Dendritic cell treated with granulocyte-macrophage colony-stimulating factor and Interleukin-4, amounts not matched to agents 40 ng/mL and 50 ng/mL, for 4 days (primary cell): ENCODE data around the gene CABLES1.

Experiments used
- H3K27ac Mint-ChIP-seq: one replicate; pipeline ENCODE4 v1.8.0; 2022; ENCODE audit warnings: mild to moderate bottlenecking, mixed read lengths
- H3K27me3 Mint-ChIP-seq: one replicate; pipeline ENCODE4 v1.8.0; 2022; ENCODE audit warnings: mild to moderate bottlenecking, mixed read lengths
- H3K36me3 Mint-ChIP-seq: one replicate; pipeline ENCODE4 v1.8.0; 2022; ENCODE audit warnings: low read depth, mixed read lengths
- H3K4me1 Mint-ChIP-seq: one replicate; pipeline ENCODE4 v1.8.0; 2022; ENCODE audit warnings: low read depth, mixed read lengths
- H3K4me3 Mint-ChIP-seq: one replicate; pipeline ENCODE4 v1.8.0; 2022; ENCODE audit warnings: mild to moderate bottlenecking, moderate library complexity, mixed read lengths
- H3K9me3 Mint-ChIP-seq: one replicate; pipeline ENCODE4 v1.8.0; 2022; ENCODE audit warnings: mixed read lengths
- intact Hi-C: fragments of 100-400 bp; cut with micrococcal nuclease; formaldehyde crosslinking; loops from one replicate; pipeline ENCODE4 v1.15.0; 2022

The CABLES1 gene

DNA sequence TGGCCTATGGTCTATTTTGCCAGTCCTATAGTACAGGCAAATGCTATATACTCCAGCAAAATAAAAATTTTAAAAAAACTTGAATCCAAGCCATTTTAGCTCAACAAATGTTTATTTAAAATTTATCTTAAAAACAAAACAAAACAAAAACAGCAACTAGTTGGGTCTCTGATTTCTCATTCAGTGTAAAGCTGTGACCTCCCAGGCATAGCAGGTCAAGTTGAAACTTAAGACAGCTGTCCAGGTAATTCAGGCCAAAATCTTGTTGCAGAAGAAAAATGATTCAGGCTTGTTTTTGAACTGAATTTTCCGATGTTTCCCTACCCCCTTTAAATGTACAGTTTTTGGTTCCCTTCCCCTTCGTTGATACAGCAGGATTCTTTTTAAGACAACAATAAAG lies 58.5 kb downstream of the CABLES1 start:
- no peaks in the 10 kb centered on the region for H3K27me3 Mint-ChIP-seq
- H3K4me3 Mint-ChIP-seq = no peak overlapping the region
- no peaks in the 10 kb centered on the region for H3K36me3 Mint-ChIP-seq
- no peak overlapping the region for H3K27ac Mint-ChIP-seq
- intact Hi-C loops = no loop called here
- H3K4me1 Mint-ChIP-seq = peaks cover 7% of the 10 kb centered on the region
- H3K9me3 Mint-ChIP-seq = no peaks in the 10 kb centered on the region

- intact Hi-C loops = no loop called here
- Mint-ChIP-seq H3K27me3 (no peaks in the 10 kb centered on the region), H3K4me3 (no peak overlapping the region), H3K4me1 (peaks cover 7% of the 10 kb centered on the region), H3K9me3 (no peaks in the 10 kb centered on the region), H3K27ac (no peak overlapping the region), H3K36me3 (no peaks in the 10 kb centered on the region)
Measured at GRCh38 chr18:23194155-23194996, 59.1 kb downstream of the CABLES1 start.

DNA sequence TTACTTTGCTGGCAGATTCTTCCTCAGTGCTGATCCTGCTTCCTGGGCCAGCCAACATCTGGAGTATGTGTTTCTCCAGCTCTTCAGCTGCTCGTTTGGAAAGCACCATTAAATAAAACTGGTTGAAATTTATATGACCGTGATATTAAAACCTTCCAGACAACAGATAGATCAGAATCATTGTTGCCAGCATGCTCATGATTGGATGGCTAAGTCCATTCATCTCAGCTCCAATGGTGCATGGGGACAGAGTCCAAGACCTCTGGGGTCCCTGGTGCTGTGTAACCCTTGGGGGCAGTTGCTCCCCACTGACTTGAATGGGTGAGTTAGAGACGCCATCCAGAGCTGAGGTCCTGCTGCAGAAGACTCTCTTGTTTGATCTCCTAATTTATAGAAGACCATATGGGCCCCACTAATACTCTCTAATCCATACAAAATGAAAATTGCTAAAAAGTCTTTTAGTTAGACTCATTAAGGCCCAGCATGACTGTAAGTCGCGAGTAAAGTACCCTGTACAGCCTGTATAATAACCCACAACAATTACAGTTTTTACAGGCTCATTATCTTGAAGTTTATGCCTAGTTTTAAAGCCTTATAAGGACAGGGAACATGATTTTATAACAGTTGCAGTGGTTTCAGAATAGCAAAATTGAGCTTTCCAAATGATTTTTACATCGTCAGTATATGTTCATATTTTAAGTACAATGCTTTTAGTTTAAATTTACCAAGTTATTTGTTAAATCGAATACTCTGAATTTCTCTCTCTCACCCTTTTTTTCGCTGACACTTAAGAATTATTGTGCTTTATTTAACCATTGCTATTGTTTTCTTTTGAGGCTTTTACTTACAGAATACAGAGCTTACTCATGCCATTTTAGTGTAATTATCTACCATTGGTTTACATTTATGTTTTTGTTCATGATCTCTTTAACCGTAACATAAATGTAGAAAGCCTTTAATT lies 60.0 kb downstream of the CABLES1 start:
- Mint-ChIP-seq H3K36me3 (no peaks in the 10 kb centered on the region), H3K4me3 (no peak overlapping the region), H3K27ac (no peak overlapping the region), H3K27me3 (no peaks in the 10 kb centered on the region), H3K4me1 (peaks cover 7% of the 10 kb centered on the region), H3K9me3 (no peaks in the 10 kb centered on the region)
- intact Hi-C loops = no loop called here

DNA sequence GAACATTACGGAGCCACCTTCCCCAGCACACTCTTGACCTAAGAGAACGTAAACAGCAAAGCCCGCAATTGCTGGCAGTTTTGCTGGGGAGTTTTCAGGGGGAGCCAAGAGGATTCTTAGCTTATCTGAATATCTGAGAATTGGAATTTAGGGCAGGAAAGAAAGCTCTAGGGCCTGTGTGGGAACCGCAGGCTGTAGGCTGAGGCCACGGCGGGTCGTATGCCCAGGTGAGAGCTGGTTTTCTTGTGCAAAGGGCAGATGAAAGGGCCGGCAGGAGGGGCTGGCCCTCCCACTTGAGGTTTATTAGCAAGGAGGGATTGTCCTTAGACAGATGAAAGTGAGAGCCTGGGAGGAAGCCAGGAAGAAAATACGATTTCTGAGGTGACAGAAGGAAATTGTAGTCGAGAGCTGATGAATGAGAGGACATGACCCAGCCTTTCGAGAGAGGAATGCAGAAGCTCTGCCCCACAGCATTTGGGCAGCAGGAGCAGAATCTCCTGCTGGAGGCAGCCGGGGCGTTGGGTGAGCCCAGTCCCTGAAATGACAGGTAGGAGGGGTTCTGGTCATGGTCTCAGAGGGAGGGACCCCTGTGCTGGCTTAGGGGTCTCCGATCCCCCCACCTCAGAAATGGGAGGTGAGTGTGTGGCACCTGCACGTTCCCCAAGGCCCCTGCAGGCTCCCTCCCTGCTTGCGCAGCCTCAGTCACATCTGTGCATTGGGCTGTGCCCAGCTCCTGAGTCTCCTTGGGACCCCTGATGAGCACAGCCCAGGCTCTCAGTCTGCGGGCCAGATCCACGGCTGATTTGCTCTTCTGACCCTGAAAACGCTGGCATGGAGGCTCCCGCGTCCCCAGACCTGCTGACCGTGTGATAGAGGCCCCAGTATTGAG lies 61.1 kb downstream of the CABLES1 start:
- Mint-ChIP-seq H3K27ac (no peak overlapping the region), H3K27me3 (no peaks in the 10 kb centered on the region), H3K4me3 (no peak overlapping the region), H3K36me3 (no peaks in the 10 kb centered on the region), H3K4me1 (peaks cover 7% of the 10 kb centered on the region), H3K9me3 (no peaks in the 10 kb centered on the region)
- intact Hi-C loops = no loop called here

GRCh38 chr18:23198217-23198845 lies 63.0 kb downstream of the CABLES1 start:
- H3K36me3 Mint-ChIP-seq = no peaks in the 10 kb centered on the region
- intact Hi-C loops = no loop called here
- H3K4me1 Mint-ChIP-seq = peaks cover 5% of the 10 kb centered on the region
- H3K27me3 Mint-ChIP-seq = peaks cover 6% of the 10 kb centered on the region
- no peaks in the 10 kb centered on the region for H3K9me3 Mint-ChIP-seq
- H3K4me3 Mint-ChIP-seq = no peak overlapping the region
- no peak overlapping the region for H3K27ac Mint-ChIP-seq

- intact Hi-C loops = no loop called here
- H3K27ac Mint-ChIP-seq = no peak overlapping the region
- peaks cover 8% of the 10 kb centered on the region for H3K27me3 Mint-ChIP-seq
- no peak overlapping the region for H3K4me3 Mint-ChIP-seq
- H3K4me1 Mint-ChIP-seq = peaks cover 12% of the 10 kb centered on the region
- H3K36me3 Mint-ChIP-seq = no peaks in the 10 kb centered on the region
- no peaks in the 10 kb centered on the region for H3K9me3 Mint-ChIP-seq
Measured at GRCh38 chr18:23200756-23201155, 65.5 kb downstream of the CABLES1 start.

GRCh38 chr18:23201741-23202140 lies 66.5 kb downstream of the CABLES1 start:
- peaks cover 12% of the 10 kb centered on the region for H3K4me1 Mint-ChIP-seq
- peaks cover 8% of the 10 kb centered on the region for H3K27me3 Mint-ChIP-seq
- no peak overlapping the region for H3K4me3 Mint-ChIP-seq
- intact Hi-C loops = no loop called here
- no peak overlapping the region for H3K27ac Mint-ChIP-seq
- H3K9me3 Mint-ChIP-seq = no peaks in the 10 kb centered on the region
- H3K36me3 Mint-ChIP-seq = no peaks in the 10 kb centered on the region

DNA sequence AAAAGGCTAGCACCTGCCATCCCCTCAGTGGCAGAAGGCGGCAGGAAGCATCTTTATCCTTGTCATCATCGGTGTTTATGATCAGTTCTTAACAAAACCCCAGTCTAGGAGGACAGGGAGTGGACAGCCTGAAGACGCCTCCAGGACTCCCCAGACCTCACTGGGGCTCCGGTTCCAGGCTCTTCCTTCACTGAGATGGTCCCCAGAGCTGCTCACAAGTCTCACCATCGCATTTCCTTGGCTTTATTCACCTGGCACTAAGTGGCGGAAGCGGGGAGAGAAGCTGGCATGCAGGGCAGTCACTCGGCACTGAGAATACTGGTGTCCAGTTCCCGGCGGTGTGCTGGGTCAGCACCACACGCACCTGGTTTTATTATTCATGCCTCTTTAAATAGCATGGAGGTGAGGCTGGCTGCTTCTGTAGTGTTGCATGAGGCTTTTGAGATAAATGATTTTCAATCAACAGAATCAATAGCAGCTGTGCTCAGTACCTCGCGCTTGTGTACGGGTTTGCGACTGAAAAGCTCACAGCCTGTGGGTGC lies 68.7 kb downstream of the CABLES1 start:
- peaks cover 8% of the 10 kb centered on the region for H3K27me3 Mint-ChIP-seq
- H3K27ac Mint-ChIP-seq = no peak overlapping the region
- H3K4me1 Mint-ChIP-seq = peaks cover 12% of the 10 kb centered on the region
- peaks cover 6% of the 10 kb centered on the region for H3K9me3 Mint-ChIP-seq
- H3K36me3 Mint-ChIP-seq = no peaks in the 10 kb centered on the region
- intact Hi-C loops = no loop called here
- no peak overlapping the region for H3K4me3 Mint-ChIP-seq

GRCh38 chr18:23204589-23205235 lies 69.4 kb downstream of the CABLES1 start:
- H3K27ac Mint-ChIP-seq = no peak overlapping the region
- no peak overlapping the region for H3K4me3 Mint-ChIP-seq
- peaks cover 8% of the 10 kb centered on the region for H3K27me3 Mint-ChIP-seq
- intact Hi-C loops = no loop called here
- H3K36me3 Mint-ChIP-seq = no peaks in the 10 kb centered on the region
- peaks cover 8% of the 10 kb centered on the region for H3K9me3 Mint-ChIP-seq
- peaks cover 12% of the 10 kb centered on the region for H3K4me1 Mint-ChIP-seq

- Mint-ChIP-seq H3K9me3 (peaks cover 8% of the 10 kb centered on the region), H3K4me3 (no peak overlapping the region), H3K27ac (no peak overlapping the region), H3K27me3 (peaks cover 8% of the 10 kb centered on the region), H3K36me3 (no peaks in the 10 kb centered on the region), H3K4me1 (peaks cover 12% of the 10 kb centered on the region)
- intact Hi-C loops = no loop called here
Measured at GRCh38 chr18:23205980-23206379, 70.7 kb downstream of the CABLES1 start.

GRCh38 chr18:23207191-23207955 lies 72.1 kb downstream of the CABLES1 start:
- Mint-ChIP-seq H3K4me1 (peaks cover 12% of the 10 kb centered on the region), H3K27me3 (peaks cover 6% of the 10 kb centered on the region), H3K27ac (no peak overlapping the region), H3K4me3 (no peak overlapping the region), H3K9me3 (peaks cover 8% of the 10 kb centered on the region), H3K36me3 (no peaks in the 10 kb centered on the region)
- intact Hi-C loops = no loop called here

DNA sequence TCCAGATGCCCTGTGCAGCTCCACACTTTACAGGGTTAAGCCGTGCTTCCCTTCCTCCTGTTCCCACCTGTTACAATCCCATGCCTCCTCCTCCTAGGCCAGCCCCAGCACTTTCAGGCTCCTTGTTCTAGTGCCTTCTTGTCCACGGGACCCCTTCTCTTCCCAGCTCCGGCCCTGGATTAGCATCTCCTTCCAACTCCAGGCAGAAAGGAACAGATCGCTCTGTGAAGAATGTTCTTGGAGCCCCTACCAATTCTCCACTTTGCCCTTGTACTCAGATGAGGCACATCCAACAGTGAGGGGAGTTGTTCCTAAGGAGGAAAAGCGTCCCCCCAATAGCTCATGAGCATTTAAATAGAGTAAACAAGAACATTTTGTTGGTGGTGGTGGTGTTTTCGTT lies 72.7 kb downstream of the CABLES1 start:
- H3K4me1 Mint-ChIP-seq = peaks cover 16% of the 10 kb centered on the region
- intact Hi-C loops = no loop called here

More for the DNA sequence above, 72.7 kb downstream of the CABLES1 start:
- Mint-ChIP-seq H3K9me3 (peaks cover 8% of the 10 kb centered on the region), H3K36me3 (no peaks in the 10 kb centered on the region), H3K27me3 (peaks cover 4% of the 10 kb centered on the region), H3K4me3 (no peak overlapping the region), H3K27ac (no peak overlapping the region)
